NT2/D1 (cell line): Measurements from ENCODE around the gene CYP2A6.
"Not testable (repeated sequence)": the region's sequence is repeated elsewhere in the genome, so short reads cannot be mapped to it uniquely, and the experiment has no call there.

Source experiments
- SUZ12 ChIP-seq: IDR thresholded peaks from 2 replicates; pipeline ENCODE4 v1.6.1; 2011; ENCODE audit not compliant: insufficient read length, insufficient read depth; ENCODE audit errors: extremely low read depth
- YY1 ChIP-seq: IDR thresholded peaks from 2 replicates; pipeline ENCODE4 v1.6.1; 2011; ENCODE audit not compliant: insufficient read length, insufficient read depth

DNA sequence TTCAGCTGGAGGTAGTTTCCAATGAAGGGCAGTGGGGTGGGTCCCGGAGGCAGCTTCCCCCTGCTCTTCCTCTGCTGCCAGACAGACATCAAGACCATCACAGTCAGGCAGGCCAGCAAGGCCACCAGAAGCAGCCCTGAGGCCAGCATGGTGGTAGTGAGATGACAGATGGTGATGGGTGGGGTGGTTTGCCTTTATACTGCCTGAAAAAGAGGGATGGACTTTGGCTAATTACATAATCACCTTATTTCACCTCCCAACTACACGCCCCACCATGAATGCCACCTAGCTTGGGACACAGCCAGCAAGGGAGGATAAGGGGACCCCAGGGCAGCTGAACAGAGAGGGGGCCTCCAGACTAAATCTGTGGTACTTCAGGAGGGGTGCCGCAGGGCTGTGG lies 31.8 kb upstream of the CYP2A6 start, which contains the start of gene CYP2A7:
- not testable (repeated sequence) for TF ChIP-seq SUZ12, YY1
